ENCODE measurements around the gene TMEM98.
"Not testable (repeated sequence)": the region's sequence is repeated elsewhere in the genome, so short reads cannot be mapped to it uniquely, and the experiment has no call there.

TMEM98 gene

GRCh38 chr17:32943647-32944191 is 15.8 kb downstream of the TMEM98 start:
- DNase-seq = no peak

DNA sequence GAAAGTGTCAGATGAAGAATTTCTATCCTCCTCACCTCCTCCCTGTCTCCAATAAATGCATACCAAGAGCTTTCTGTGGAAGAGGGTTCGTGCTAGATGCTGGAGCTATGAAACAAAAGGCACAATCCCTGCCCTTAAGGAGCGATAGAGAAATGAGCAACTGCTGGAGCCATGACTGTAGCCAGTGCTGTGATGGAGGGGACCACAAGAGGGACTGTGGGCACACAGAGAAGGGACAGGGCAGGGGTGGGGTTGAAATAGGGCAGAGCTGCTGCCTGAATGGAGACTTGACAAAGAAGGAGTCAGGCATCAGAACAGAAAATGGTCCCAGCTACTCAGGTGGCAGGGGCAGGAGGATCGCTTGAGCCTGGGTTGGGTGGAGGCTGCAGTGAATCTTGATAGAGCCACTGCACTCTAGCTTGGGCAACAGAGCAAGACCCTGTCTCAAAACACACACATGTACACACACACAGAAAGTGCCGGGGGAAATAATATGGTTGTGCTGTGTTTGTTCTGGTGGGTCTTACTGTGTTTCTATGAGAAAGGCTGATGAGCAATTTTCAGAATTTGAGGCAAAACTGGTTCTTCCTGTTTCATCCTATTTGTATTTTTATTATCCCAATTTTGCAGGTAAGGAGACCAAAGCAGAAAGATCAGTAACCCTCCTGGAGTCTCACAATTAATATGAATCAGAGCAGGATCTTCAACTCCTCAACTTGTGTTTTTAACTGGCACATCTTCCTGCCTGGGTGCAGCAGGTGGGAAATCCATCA is 16.5 kb downstream of the TMEM98 start:
- no peak for DNase-seq

GRCh38 chr17:32946375-32947135 is 18.6 kb downstream of the TMEM98 start:
- DNase-seq = no peak

- no peak for DNase-seq
Observed at GRCh38 chr17:32947736-32948135, 19.8 kb downstream of the TMEM98 start.

GRCh38 chr17:32949181-32949580 is 21.2 kb downstream of the TMEM98 start:
- DNase-seq = no peak

GRCh38 chr17:32952491-32952890 is 24.5 kb downstream of the TMEM98 start:
- DNase-seq = not testable (repeated sequence)

GRCh38 chr17:32953045-32953444 is 25.1 kb downstream of the TMEM98 start:
- no peak for DNase-seq

DNA sequence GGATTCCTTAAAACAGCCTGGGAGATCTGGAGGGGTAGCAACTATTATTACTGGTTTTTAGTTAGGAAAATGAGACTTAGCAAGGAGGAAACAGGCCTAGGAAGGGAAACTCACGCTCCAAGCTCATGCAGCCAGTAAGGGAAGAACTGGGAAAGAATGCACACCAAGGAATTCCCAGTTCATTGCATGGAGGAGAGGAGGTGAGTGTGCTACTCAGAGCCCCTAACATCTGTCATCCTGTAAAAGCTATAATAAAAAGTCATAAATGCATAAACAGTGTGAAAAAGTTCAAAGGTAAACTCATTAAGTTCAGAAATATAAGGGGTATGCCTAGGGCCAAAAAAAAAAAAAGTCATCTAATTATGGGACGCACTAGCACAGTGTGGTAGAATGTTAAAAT is 25.9 kb downstream of the TMEM98 start:
- no peak for DNase-seq

GRCh38 chr17:32954477-32954876 is 26.5 kb downstream of the TMEM98 start:
- no peak for DNase-seq

DNA sequence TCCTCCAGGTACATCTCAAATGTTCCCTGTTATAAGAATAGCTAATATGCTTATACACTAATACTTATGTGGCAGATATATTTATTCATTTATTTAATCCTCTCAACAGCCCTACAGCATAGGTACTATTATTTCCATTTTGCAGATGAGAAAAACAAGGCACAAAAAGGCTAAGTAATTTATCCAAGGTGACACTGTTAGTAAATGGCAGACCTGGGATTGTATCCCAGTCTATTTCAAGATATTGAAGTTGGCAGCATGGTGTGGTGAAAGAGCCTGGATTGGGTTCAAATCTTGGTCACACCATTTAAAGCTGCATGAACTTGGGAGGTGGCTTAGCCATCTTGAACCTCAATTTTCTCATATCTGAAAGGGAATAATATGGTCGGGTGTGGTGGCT is 27.2 kb downstream of the TMEM98 start:
- DNase-seq = no peak

GRCh38 chr17:32956240-32956970 is 28.5 kb downstream of the TMEM98 start:
- DNase-seq = no peak

DNA sequence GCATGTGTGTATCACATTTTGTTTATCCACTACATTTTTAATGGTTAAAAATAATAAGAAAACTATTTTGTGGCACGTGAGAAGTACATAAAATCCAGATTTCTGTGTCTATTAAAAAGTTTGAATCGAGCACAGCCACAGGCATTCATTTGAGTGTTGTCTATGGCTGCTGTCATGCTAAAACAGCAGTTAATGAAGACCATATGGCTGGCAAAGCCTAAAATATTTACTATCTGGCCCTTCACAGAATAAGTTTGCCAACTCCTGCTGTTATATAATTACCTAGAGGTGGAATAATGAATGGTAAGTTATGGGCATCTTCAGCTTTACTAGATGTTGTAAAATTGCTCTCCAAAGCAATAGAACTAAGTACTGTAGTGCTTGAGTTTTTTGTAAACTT is 30.5 kb downstream of the TMEM98 start:
- DNase-seq = no peak

GRCh38 chr17:32960815-32961214 is 32.9 kb downstream of the TMEM98 start:
- no peak for DNase-seq

DNA sequence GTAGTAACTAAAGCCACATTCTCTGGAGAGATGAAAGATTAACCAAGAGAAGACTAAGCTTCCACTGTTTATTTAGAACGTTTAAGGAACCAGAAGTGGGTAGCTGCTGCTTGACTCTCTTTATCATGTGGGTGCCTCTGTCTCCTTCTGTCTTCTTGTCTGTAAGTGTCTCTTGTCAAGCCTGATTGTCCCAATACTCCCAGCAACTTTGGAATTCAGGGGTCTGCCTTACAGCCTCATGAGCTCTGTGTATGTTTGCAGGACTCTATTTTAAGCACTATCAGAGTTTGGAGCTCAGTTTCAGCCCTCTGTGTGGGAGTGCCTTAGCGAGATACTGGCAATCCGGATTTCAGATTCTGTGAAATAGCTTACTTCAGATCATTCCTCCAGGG is 34.4 kb downstream of the TMEM98 start:
- no peak for DNase-seq

DNA sequence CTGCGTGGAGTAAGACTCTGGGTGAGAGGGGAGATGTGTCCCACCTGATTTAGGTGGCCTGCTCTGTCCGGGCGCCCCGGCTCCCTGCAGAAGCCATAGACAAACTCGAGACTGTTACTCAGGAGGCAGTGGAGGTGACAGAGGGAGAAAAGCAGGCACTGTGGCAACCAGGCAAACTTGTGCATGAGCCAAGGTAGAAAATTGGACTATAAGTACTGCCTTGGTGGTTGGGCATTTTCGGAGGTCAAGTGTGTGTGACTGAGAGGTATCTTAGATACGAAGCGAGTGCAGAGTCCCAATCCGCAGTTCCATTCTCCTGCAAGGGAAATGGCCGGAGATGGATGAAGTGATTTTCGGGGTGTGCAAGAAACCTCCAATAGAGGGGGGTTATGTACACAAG is 36.6 kb downstream of the TMEM98 start:
- no peak for DNase-seq

DNA sequence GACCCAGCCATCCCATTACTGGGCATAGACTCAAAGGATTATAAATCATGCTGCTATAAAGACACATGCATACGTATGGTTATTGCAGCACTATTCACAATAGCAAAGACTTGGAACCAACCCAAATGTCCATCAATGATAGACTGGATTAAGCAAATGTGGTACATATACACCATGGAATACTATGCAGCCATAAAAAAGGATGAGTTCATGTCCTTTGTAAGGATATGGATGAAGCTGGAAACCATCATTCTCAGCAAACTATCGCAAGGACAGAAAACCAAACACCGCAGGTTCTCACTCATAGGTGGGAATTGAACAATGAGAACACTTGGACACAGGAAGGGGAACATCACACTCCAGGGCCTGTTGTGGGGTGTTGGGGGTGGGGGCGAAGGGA is 41.3 kb downstream of the TMEM98 start:
- not testable (repeated sequence) for DNase-seq

GRCh38 chr17:32970281-32970680 is 42.3 kb downstream of the TMEM98 start:
- DNase-seq = no peak

DNA sequence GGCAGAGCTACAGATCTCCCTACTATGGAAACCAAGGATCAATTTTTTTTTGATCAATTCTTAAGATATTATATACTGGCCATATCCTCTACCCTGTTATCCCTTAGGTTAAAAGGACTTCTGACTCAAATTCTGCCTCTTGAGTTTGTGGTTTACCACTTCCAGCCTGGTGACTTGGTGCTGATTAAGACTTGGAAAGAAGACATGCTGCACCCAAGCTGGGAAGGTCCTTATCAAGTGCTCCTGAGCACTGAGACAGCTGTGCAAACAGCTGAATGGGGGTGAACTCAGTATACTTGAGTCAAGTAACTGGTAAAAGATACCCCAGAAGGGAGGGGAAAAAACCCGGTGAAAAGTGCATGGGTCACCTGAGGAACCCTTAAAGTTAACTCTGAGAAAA is 43.2 kb downstream of the TMEM98 start:
- DNase-seq = no peak

- no peak for DNase-seq
Observed at GRCh38 chr17:32976131-32976530, 48.2 kb downstream of the TMEM98 start.

- DNase-seq = no peak
Observed at GRCh38 chr17:32976605-32977004, 48.7 kb downstream of the TMEM98 start.

DNA sequence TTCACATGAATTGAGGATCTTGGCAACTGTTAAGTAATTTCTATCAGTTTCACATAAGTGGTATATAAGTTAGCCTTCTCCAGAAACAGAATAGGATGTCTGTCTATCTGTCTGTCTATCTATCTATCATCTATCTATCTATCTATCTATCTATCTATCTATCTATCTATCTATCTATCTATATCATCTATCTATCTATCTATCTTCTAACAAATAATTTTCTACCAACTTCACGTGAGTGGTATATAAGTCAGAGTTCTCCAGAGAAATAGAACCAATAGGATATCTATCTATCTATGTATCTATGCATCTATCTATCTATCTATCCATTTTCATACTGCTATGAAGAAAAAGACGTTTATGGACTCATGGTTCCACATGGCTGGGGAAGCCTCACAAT is 52.3 kb downstream of the TMEM98 start:
- DNase-seq = no peak

- DNase-seq = not testable (repeated sequence)
Observed at GRCh38 chr17:32981611-32982010, 53.7 kb downstream of the TMEM98 start.

GRCh38 chr17:32985050-32985756 is 57.2 kb downstream of the TMEM98 start:
- DNase-seq = no peak
